NCI-H2171 treated with DMSO at 0.1 percent for 48 hours (cell line): ENCODE results near the gene DNAJC17.

ENCODE experiments used
- DNase-seq: peaks from one replicate; lab custom pipeline; 2025; lab: John Stamatoyannopoulos, UW

DNAJC17 gene

DNA sequence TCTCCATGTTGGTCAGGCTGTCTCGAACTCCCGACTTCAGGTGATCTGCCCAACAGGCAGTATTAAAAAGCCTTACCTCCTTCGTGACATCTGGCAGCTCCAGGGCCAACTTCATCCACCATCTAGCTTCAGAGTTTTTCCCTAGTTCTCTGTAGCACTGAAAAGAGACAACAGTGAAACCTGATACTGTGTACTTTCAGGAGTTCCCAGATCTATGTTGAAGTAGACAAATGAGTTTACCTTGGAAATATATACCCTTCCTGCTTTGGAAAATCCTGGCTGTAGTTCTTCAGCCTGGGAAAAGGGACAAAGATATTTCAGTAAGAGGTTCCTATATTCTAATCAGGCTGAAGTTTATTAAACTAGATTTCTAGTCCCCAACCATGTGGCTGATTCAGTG lies 70.2 kb downstream of the DNAJC17 start:
- DNase-seq: peak; percentile 84

DNA sequence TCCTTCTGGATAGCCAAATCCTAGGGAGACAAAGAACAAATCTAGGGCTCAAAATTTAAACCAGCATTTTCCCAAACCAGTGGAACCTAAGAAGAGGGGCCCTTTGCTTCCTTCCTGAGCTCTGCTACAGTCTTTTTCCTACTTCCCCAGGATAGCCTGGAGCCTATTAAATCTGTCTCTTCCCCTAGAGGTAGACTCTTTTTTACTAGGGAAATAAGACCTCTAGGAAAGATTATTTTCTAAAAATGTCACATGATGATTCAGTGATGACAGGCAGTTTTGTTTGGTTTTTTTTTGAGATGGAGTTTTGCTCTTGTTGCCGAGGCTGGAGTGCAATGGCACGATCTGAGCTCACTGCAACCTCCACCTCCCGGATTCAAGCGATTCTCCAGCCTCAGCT lies 70.7 kb downstream of the DNAJC17 start:
- DNase-seq: no peak

DNA sequence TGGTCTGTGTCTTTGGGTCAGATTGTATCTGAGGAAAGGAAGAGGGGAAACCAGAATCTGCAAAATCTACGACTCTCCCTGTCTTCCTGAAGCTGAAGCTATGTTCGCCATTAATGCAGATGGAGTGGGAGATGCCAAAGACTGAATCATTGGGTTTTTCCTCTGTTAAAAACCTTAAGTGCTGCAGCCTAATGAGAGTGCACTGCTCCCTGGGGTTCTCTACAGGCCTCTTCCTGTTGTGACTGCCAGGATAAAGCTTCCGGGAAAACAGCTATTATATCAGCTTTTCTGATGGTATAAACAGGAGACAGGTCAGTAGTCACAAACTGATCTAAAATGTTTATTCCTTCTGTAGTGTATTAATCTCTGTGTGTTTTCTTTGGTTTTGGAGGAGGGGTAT lies 76.2 kb downstream of the DNAJC17 start:
- no peak for DNase-seq

DNA sequence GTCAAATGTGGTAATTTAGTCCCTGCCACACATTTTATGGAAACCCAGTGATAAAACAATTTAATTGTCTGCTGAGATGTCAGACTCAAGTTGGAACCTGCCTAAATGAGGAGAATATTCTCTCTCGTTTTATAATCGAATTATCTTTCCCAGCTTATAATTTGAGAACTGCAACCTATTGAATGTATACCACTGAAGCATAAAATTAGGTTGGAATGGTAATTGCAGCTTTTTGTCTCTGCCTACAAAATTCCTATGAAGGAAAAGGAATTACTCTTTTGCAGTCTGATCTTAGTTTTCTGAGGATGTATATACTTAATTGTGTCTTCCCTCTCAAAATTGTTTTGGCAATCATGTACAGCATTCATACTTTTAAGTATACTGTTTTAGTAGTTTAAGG lies 83.4 kb downstream of the DNAJC17 start:
- no peak for DNase-seq

DNA sequence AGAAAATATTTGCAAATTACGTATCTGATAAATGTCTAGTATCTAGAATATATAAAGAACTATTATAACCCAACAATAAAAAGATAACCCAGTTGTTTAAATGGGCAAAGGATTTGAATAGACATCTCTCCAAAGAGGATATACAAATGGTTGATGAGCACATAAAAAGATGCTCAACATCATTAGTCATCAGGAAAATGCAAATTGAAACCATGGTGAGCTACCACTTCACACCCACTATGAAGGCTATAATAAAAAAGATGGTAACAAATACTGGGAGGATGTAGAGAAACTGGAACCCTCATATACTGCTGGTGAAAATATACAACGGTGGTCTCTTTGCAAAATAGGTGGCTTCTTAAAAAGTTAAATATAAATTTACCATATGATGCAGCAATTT lies 84.3 kb downstream of the DNAJC17 start:
- no peak for DNase-seq

DNA sequence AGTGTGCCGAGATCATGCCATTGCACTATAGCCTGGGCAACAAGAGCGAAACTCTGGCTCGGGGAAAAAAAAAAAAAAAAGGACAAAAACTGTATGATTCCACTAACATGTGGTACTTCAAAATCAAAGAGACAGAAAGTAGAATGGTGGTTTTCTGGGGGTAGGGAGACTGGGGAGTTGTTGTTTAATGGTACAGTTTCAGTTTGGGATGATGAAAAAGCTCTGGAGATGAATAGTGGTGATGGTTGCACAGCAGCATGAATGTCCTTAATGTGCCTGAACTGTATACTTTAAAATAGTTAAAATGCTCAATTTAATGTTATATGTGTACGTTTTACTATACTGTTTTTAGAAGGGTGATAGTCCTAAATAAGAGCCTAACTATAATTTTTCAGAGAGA lies 84.9 kb downstream of the DNAJC17 start:
- no peak for DNase-seq

DNA sequence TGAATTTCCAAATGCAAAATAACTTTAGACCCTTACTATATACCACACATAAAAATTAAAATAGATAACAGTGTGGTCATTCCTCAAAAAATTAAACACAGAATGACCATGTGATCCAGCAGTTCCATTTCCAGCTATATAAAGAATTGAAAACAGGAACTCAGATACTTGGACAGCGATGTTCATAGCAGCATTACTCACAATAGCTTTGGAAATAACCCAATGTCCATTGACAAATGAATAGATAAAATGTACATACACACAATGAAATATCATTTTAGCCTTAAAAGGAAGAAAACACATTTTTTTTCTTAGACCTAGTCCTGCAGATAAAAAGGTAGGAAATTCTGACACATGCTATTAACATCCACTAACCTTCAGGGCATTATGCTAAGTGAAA lies 85.6 kb downstream of the DNAJC17 start:
- no peak for DNase-seq

DNA sequence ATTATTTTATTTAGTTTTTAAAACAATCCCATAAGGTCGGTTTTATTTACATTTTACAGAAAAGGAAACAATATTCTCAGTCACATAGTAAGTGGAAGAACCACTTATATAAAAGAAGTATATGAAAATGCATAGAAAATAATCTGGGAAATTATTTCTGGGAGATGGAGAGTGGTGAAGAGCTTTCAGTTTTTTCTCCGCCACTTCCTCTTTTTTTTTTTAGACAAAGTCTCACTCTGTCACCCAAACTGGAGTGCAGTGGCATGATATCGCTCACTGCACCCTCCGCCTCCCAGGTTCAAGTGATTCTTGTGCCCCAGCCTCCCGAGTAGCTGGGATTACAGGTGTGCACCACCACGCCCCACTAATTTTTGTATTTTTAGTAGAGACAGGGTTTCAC lies 91.1 kb downstream of the DNAJC17 start:
- no peak for DNase-seq
